K562 (cell line): ENCODE results near the gene SPTBN4. TPM values are rescaled to one million over a fixed set of nuclear protein-coding genes. Genes with fewer than 3 reads are reported as not detected.

Experiments used
- CREM ChIP-seq: IDR thresholded peaks from 2 replicates; pipeline ENCODE4 v1.6.1; 2014; ENCODE audit warnings: antibody characterized with exemption, low read depth
- ELF1 ChIP-seq: fragments of 200-800 bp; sonication (Bioruptor generic); IDR thresholded peaks from 2 replicates; pipeline ENCODE4 v1.6.1; 2016; ENCODE audit warnings: missing genetic modification characterization, missing compliant biosample characterization
- GABPA ChIP-seq: fragments of 200-800 bp; sonication (Bioruptor generic); conservative IDR thresholded peaks from 2 replicates; pipeline ENCODE4 v1.6.1; 2016; ENCODE audit warnings: low read depth, missing genetic modification characterization, missing compliant biosample characterization
- GTF2E2 ChIP-seq: fragments of 200-800 bp; sonication (Bioruptor generic); IDR thresholded peaks from 2 replicates; pipeline ENCODE4 v1.6.1; 2016; ENCODE audit warnings: missing genetic modification characterization, missing compliant biosample characterization
- HDAC6 ChIP-seq: IDR thresholded peaks from 2 replicates; pipeline ENCODE4 v1.6.1; 2012; ENCODE audit warnings: low read depth, mild to moderate bottlenecking, control low read depth, inconsistent platforms, low read length, moderate library complexity
- HNRNPUL1 ChIP-seq: fragments of 200-400 bp; formaldehyde crosslinking; IDR thresholded peaks from 2 replicates; pipeline ENCODE4 v1.6.1; 2017; ENCODE audit warnings: low read length
- JUND ChIP-seq, 2 experiments: IDR thresholded peaks; 2 replicates in 1 of 2; 3 replicates in 1 of 2; pipeline ENCODE4 v1.6.1; 2011; ENCODE audit warnings: borderline replicate concordance in 2 of 2, low read depth in 2 of 2, low read length in 2 of 2, improper control_type of control experiment in 1 of 2, missing biosample characterization in 1 of 2, missing genetic modification characterization in 1 of 2, missing genetic modification reagents in 1 of 2
- KDM1A ChIP-seq, 2 experiments: fragments of 450-650 bp; IDR thresholded peaks; 2 replicates each; pipeline ENCODE4 v1.6.1; 2016; ENCODE audit warnings: mild to moderate bottlenecking in 2 of 2
- KDM5B ChIP-seq: fragments of 200-600 bp; sonication (generic); IDR thresholded peaks from 2 replicates; pipeline ENCODE4 v1.6.1; 2012; ENCODE audit warnings: low read depth, mild to moderate bottlenecking, moderate library complexity, low read length, control low read depth, inconsistent platforms; ENCODE audit not compliant: insufficient replicate concordance
- KLF10 ChIP-seq: fragments of 250-450 bp; sonication (Bioruptor Pico); IDR thresholded peaks from 2 replicates; pipeline ENCODE4 v1.6.1; 2021; ENCODE audit warnings: matching md5 sums
- MYC ChIP-seq, 2 experiments: fragments of 250-450 bp in 1 of 2; sonication (Bioruptor Pico) in 1 of 2; IDR thresholded peaks; 2 replicates each; pipeline versions ENCODE4 v1.5.1 to v1.6.1; 2012 to 2021; ENCODE audit warnings: low read depth in 2 of 2, borderline replicate concordance in 1 of 2, improper control_type of control experiment in 1 of 2, low read length in 1 of 2, mild to moderate bottlenecking in 1 of 2, moderate library complexity in 1 of 2
- NR2C2 ChIP-seq, 2 experiments: fragments of 200-800 bp in 1 of 2; sonication (Bioruptor generic) in 1 of 2; sonication (generic) in 1 of 2; formaldehyde crosslinking in 1 of 2; IDR thresholded peaks; 2 replicates each; pipeline versions ENCODE4 v1.6.1 to v1.8.0; 2016 to 2022; ENCODE audit warnings: mild to moderate bottlenecking in 1 of 2, missing compliant biosample characterization in 1 of 2, missing genetic modification characterization in 1 of 2, missing genetic modification reagents in 1 of 2
- PRMT5 ChIP-seq: sonication (generic); formaldehyde crosslinking; IDR thresholded peaks from 2 replicates; pipeline ENCODE4 v1.5.0; 2020; ENCODE audit warnings: missing genetic modification reagents
- PTRF ChIP-seq: fragments of 450-650 bp; IDR thresholded peaks from 2 replicates; pipeline ENCODE4 v1.6.1; 2016; ENCODE audit warnings: mild to moderate bottlenecking, missing genetic modification characterization, missing compliant biosample characterization
- SMARCE1 ChIP-seq: fragments of 450-650 bp; IDR thresholded peaks from 2 replicates; pipeline ENCODE4 v1.7.1; 2016; ENCODE audit warnings: mild to moderate bottlenecking
- USF1 ChIP-seq: sonication (generic); formaldehyde crosslinking; IDR thresholded peaks from 2 replicates; pipeline ENCODE4 v1.9.0; 2022; ENCODE audit warnings: mild to moderate bottlenecking, missing genetic modification reagents
- ZFP91 ChIP-seq: sonication (generic); formaldehyde crosslinking; IDR thresholded peaks from 2 replicates; pipeline ENCODE4 v1.8.0; 2022; ENCODE audit warnings: mild to moderate bottlenecking, missing genetic modification reagents
- ZNF282 ChIP-seq: sonication (generic); formaldehyde crosslinking; IDR thresholded peaks from 2 replicates; pipeline ENCODE4 v1.8.1; 2023; ENCODE audit warnings: missing genetic modification reagents
- ZNF311 ChIP-seq: fragments of 250-450 bp; sonication (Bioruptor Pico); IDR thresholded peaks from 2 replicates; pipeline ENCODE4 v1.4.0; 2020; ENCODE audit warnings: mild to moderate bottlenecking, moderate library complexity
- ZNF551 ChIP-seq: fragments of 250-450 bp; sonication (Bioruptor Pico); IDR thresholded peaks from 2 replicates; pipeline ENCODE4 v1.5.0; 2021; ENCODE audit warnings: mild to moderate bottlenecking, moderate library complexity
- ZNF57 ChIP-seq: fragments of 450-650 bp; formaldehyde crosslinking; IDR thresholded peaks from 2 replicates; pipeline ENCODE4 v1.4.0; 2020; ENCODE audit warnings: mild to moderate bottlenecking, moderate library complexity
- ZNF740 ChIP-seq, 3 experiments: fragments of 200-800 bp in 1 of 3; sonication (Bioruptor generic) in 1 of 3; sonication (generic) in 1 of 3; formaldehyde crosslinking in 1 of 3; IDR thresholded peaks; 2 replicates each; pipeline versions ENCODE4 v1.6.1 to v1.8.0; 2016 to 2022; ENCODE audit warnings: mild to moderate bottlenecking in 2 of 3, missing compliant biosample characterization in 2 of 3, missing genetic modification characterization in 2 of 3, missing genetic modification reagents in 1 of 3
- ZNF830 ChIP-seq: fragments of 250-450 bp; sonication (Bioruptor Pico); IDR thresholded peaks from 2 replicates; pipeline ENCODE4 v1.5.0; 2021; ENCODE audit warnings: mild to moderate bottlenecking
- polyA plus RNA-seq, 8 experiments: library from polyadenylated mRNA; depleted of rRNA in 4 of 8; stranded (reverse) in 5 of 8; unstranded in 3 of 8; fragments of >200 nt; fragmentation: Nextera tagmentation in 2 of 8; fragmentation: Illumina TruSeq in 1 of 8; extraction: Ambion mirVana in 2 of 8; extraction: Trizol in 1 of 8; gene quantifications; 2 replicates each; pipeline versions ENCODE4 v1.2.1 to v1.2.3, GENCODE V29; 2011 to 2014; ENCODE audit warnings: inconsistent platforms in 1 of 8, missing spikeins in 1 of 8
- total RNA-seq, 7 experiments: library from RNA; depleted of rRNA in 6 of 7; stranded (reverse); fragments of >200 nt in 6 of 7; fragmentation: Illumina TruSeq in 2 of 7; extraction: Trizol in 2 of 7; gene quantifications; 2 replicates each; pipeline versions ENCODE4 v1.2.1 to v1.2.3, GENCODE V29; 2011 to 2021; ENCODE audit warnings: low replicate concordance in 1 of 7

SPTBN4 gene
- total and polyA plus RNA-seq, 9 of the 15 experiments (the other 6 are each of a cell fraction or from before 2014, with no cell fraction given), result 0.01 to 1.5 (median 0.86) TPM

- TF ChIP-seq GABPA (no peak), GTF2E2 (tag) (no peak), USF1 (CRISPR knock-in tag) (peak; percentile 68; the same call in 1 of the 2 replicates), NR2C2 (CRISPR knock-in tag; IDR thresholded peaks at IDR 0.05) (peak; percentile 84), NR2C2 (tag; IDR thresholded peaks at IDR 0.05) (peak; percentile 42; the same call in 1 of the 2 replicates), KDM5B (no peak), ZNF740 (CRISPR knock-in tag; IDR thresholded peaks at IDR 0.05) (no peak), ZNF740 (tag; IDR thresholded peaks at IDR 0.05) (no peak), HDAC6 (no peak), JUND (IDR thresholded peaks at IDR 0.05; ENCODE audit: borderline replicate concordance, low read depth, low read length) (no peak), JUND (tag; IDR thresholded peaks at IDR 0.05; ENCODE audit: borderline replicate concordance, low read depth, low read length) (peak; percentile 57; the same call in 1 of the 3 replicates), SMARCE1 (0 out of 2 replicates have a peak, but pooled peaks have one; percentile 26), PRMT5 (CRISPR knock-in tag) (no peak), ZNF282 (CRISPR knock-in tag) (0 out of 2 replicates have a peak, but pooled peaks have one; percentile 67), ZFP91 (CRISPR knock-in tag) (peak; percentile 57; the same call in 1 of the 2 replicates), MYC (IDR thresholded peaks at IDR 0.05; ENCODE audit: low read depth, low read length) (no peak), MYC (CRISPR knock-in tag; IDR thresholded peaks at IDR 0.05; ENCODE audit: borderline replicate concordance, low read depth) (no peak), ZNF830 (no peak), ZNF551 (CRISPR knock-in tag) (no peak), KDM1A (IDR thresholded peaks at IDR 0.05) (peak in 1 of 2 experiments; percentile 55; a peak in 1 of 4 replicates), ELF1 (tag) (no peak), KLF10 (no peak), ZNF57 (CRISPR knock-in tag) (no peak), ZNF311 (CRISPR knock-in tag) (no peak), CREM (peak; percentile 2; the same call in 1 of the 2 replicates), HNRNPUL1 (no peak), PTRF (tag) (no peak)
Measured at GRCh38 chr19:40466219-40466984, 399 bp upstream of the SPTBN4 start (continued).
